ENCODE results near the gene USP49. TPM values are rescaled to one million over a fixed set of nuclear protein-coding genes. Genes with fewer than 3 reads are reported as not detected.

The USP49 gene
- total RNA-seq, 2 experiments from 2014 or later, result 6.2 to 7.8 TPM

DNA sequence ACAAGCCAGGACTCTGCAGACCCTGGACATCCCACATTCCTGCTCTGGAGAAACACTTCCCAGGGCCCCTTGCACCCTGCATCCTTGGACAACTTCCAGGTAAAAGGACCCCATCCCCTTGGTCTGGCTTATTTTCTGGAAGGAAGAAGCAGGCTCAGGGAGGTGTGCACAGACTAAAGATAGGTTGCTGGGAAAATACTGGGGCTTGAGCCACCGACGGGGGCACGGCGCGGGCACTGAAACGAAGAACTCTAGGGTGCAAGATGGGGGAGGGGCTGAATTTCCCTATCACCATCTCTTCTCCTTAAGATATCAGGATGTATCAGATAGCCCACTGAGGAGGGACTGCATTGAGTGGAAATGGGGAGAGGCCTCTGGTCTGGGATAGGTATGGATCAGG lies 116.3 kb downstream of the USP49 start:
- no peak for DNase-seq
- Mint-ChIP-seq H3K4me1 (ENCODE audit: low read depth) (peaks cover 15% of the 10 kb centered on the region), H3K27me3 (ENCODE audit: low read depth) (peaks cover 18% of the 10 kb centered on the region), H3K4me3 (peak overlapping the region; percentile 87), H3K36me3 (ENCODE audit: low read depth) (peaks cover 7% of the 10 kb centered on the region), H3K9me3 (ENCODE audit: insufficient read depth) (no peaks in the 10 kb centered on the region), H3K27ac (peak overlapping the region; percentile 65)
- POLR2A ChIA-PET, result interaction anchor here (0.8 to 1.5 kb wide), 3 partner anchors 8 to 21 kb away, joined by 3 to 7 read pairs (median 6); partner anchors contain the start of gene TOMM6
- CTCF ChIA-PET, result interaction anchor here (1.2 to 2.8 kb wide), 6 partner anchors 8 to 435 kb away, joined by 4 to 23 read pairs (median 6); partner anchors contain the start of genes BYSL, MED20 and TOMM6
- no peak for ATAC-seq

DNA sequence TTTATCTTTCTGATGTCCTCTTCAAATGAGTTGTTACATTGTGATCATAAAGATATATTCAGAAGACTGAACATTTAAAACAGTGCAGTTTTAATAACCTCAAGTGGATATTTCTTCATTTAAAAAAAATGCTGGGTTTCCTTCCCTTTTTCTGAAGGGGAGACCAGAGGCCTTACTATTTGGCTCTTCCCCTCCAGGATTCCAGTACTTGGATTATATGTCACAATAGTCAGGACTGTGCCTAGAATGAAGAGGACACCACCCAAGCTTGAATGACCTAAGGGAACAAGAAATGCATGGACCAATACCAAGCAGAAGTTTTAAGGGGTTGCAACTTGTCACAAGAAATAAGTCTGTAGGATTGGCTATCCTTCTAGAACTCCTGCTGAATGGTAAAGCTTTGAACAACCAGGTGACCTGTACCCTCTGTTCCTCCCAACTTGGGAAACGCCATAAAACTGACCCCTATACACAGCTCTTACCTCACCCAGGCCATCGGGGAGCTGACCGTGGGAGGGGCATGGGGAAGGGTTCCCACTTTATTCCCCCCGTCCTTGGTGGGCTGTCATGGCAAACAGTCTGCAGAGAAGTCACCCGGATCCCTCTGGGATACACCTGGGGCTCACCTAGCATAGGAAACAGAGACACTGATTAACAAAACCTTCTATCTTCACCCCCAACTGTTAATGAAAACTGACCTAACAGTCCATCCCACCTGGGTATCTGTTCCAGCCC lies 117.5 kb downstream of the USP49 start:
- H3K4me1 Mint-ChIP-seq (ENCODE audit: low read depth), result peaks cover 15% of the 10 kb centered on the region
- H3K27me3 Mint-ChIP-seq (ENCODE audit: low read depth), result peaks cover 12% of the 10 kb centered on the region
- DNase-seq (no peak), ATAC-seq (no peak)
- H3K4me3 Mint-ChIP-seq, result no peak overlapping the region
- peaks cover 8% of the 10 kb centered on the region for H3K36me3 Mint-ChIP-seq (ENCODE audit: low read depth)
- no peak overlapping the region for H3K27ac Mint-ChIP-seq
- ChIA-PET CTCF (interaction anchor here (1.0 to 3.7 kb wide), 10 partner anchors 9 to 770 kb away, joined by 3 to 23 read pairs (median 5); partner anchors contain the start of genes BYSL, MED20 and TOMM6), POLR2A (interaction anchor here (0.8 to 1.5 kb wide), 3 partner anchors 9 to 20 kb away, joined by 3 to 7 read pairs (median 6); partner anchors contain the start of gene TOMM6)
- H3K9me3 Mint-ChIP-seq (ENCODE audit: insufficient read depth), result no peaks in the 10 kb centered on the region

DNA sequence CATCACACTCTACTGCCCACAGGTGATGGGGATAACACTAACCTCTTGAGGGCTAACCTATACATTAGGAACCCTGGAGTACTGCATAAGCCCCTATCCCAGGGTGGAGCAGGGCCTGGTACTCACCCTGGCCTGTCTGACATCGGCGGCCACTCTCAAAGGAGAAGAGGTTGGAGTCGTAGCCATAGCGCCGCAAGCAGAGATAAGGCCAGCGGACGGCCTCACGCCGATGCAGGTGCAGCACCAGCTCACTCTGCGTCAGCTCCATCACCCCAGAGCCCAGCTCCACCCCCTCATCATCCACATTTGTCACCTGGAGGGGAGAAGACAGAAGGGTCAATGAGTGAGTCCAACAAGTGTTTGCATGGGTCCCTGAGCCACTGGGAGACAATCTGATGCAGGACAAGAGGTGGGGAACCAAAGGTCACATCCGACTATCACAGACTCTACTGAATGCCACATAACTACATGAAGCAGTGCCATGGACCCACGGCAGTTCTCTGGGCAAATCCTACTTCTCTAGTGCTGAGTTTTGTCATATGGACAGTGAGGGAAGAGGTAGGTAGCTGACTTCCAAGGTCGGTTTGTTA lies 119.8 kb downstream of the USP49 start:
- Mint-ChIP-seq H3K9me3 (ENCODE audit: insufficient read depth) (no peaks in the 10 kb centered on the region), H3K4me1 (ENCODE audit: low read depth) (peaks cover 9% of the 10 kb centered on the region), H3K4me3 (no peak overlapping the region), H3K36me3 (ENCODE audit: low read depth) (peaks cover 20% of the 10 kb centered on the region), H3K27me3 (ENCODE audit: low read depth) (peaks cover 2% of the 10 kb centered on the region), H3K27ac (no peak overlapping the region)
- ChIA-PET CTCF (interaction anchor here (0.8 to 3.7 kb wide), 8 partner anchors 8 to 387 kb away, joined by 3 to 23 read pairs (median 4); no protein-coding TSS in a partner anchor), POLR2A (no interaction called here)
- no peak for ATAC-seq
- no peak for DNase-seq

- Mint-ChIP-seq H3K4me3 (no peak overlapping the region), H3K4me1 (ENCODE audit: low read depth) (peaks cover 6% of the 10 kb centered on the region), H3K27me3 (ENCODE audit: low read depth) (peaks cover under 1% of the 10 kb centered on the region), H3K9me3 (ENCODE audit: insufficient read depth) (no peaks in the 10 kb centered on the region), H3K27ac (no peak overlapping the region), H3K36me3 (ENCODE audit: low read depth) (peaks cover 20% of the 10 kb centered on the region)
- CTCF ChIA-PET, result interaction anchor here (0.8 to 3.7 kb wide), 6 partner anchors 8 to 388 kb away, joined by 3 to 23 read pairs (median 4); no protein-coding TSS in a partner anchor
- DNase-seq (no peak), ATAC-seq (no peak)
- POLR2A ChIA-PET, result no interaction called here
These were observed 120.3 kb downstream of the USP49 start for GRCh38 chr6:41774841-41775240.

GRCh38 chr6:41771058-41771983 lies 123.9 kb downstream of the USP49 start:
- H3K36me3 Mint-ChIP-seq (ENCODE audit: low read depth), result peaks cover 17% of the 10 kb centered on the region
- H3K4me1 Mint-ChIP-seq (ENCODE audit: low read depth), result peaks cover 16% of the 10 kb centered on the region
- no peak overlapping the region for H3K27ac Mint-ChIP-seq
- ChIA-PET CTCF (interaction anchor here (1.2 kb wide), 1 partner anchor 279 kb away, joined by 3 read pairs; the partner anchor contains the start of gene TAF8), POLR2A (no interaction called here)
- H3K4me3 Mint-ChIP-seq, result no peak overlapping the region
- no peak for DNase-seq
- no peaks in the 10 kb centered on the region for H3K27me3 Mint-ChIP-seq (ENCODE audit: low read depth)
- no peak for ATAC-seq
- no peaks in the 10 kb centered on the region for H3K9me3 Mint-ChIP-seq (ENCODE audit: insufficient read depth)

- Mint-ChIP-seq H3K36me3 (ENCODE audit: low read depth) (peaks cover 17% of the 10 kb centered on the region), H3K27ac (no peak overlapping the region), H3K4me1 (ENCODE audit: low read depth) (peaks cover 16% of the 10 kb centered on the region), H3K9me3 (ENCODE audit: insufficient read depth) (no peaks in the 10 kb centered on the region), H3K27me3 (ENCODE audit: low read depth) (no peaks in the 10 kb centered on the region), H3K4me3 (no peak overlapping the region)
- POLR2A ChIA-PET, result no interaction called here
- CTCF ChIA-PET, result no interaction called here
- DNase-seq (no peak), ATAC-seq (no peak)
These were observed 124.7 kb downstream of the USP49 start for GRCh38 chr6:41770381-41771057.

GRCh38 chr6:41769376-41769775 lies 125.8 kb downstream of the USP49 start:
- peaks cover 16% of the 10 kb centered on the region for H3K4me1 Mint-ChIP-seq (ENCODE audit: low read depth)
- no peak overlapping the region for H3K4me3 Mint-ChIP-seq
- no peak for ATAC-seq
- H3K27me3 Mint-ChIP-seq (ENCODE audit: low read depth), result no peaks in the 10 kb centered on the region
- POLR2A ChIA-PET, result interaction anchor here (1.3 kb wide), 1 partner anchor 9 kb away, joined by 6 read pairs; no protein-coding TSS in a partner anchor
- no peaks in the 10 kb centered on the region for H3K9me3 Mint-ChIP-seq (ENCODE audit: insufficient read depth)
- peak overlapping the region; percentile 77 for H3K27ac Mint-ChIP-seq
- peaks cover 17% of the 10 kb centered on the region for H3K36me3 Mint-ChIP-seq (ENCODE audit: low read depth)
- CTCF ChIA-PET, result interaction anchor here (0.7 to 2.2 kb wide), 3 partner anchors 16 to 446 kb away, joined by 3 to 10 read pairs (median 5); partner anchors contain the start of gene TOMM6
- no peak for DNase-seq

DNA sequence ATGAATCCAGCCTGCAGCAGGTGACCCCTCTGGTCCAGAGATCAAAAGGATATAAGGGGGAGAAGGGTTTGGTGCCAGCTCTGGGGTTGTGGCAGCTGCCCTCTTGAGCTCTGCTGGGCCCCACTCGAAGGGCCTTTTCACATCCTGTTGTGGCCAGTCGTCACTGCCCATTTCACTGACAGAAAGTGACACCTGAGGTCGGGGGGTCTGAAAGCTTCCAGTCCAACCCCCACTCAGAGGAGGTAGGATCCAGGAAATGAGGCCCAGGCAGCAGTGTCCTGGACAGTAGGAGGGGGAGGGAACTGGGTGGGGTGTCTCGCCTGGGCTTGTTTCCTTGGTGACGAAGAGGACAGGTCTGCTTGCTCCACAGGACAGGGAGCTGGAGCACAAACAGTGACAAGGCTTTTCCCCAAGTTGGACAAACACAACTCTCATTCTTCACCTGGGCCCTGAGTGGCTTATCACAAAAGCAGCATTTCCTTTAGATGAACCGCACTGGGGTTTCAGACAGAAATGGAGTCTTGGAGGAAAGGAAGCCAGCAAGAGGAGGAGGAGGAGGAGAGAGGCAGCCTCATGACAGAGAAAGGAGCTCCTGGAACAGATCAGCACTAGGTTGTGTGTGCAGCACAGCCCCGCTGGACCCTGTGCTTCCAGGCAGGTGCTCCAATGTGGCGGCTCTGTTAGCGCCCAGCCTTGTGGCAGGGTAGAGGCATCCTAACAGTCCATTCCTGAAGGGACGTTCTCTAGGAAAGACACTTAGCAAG lies 126.4 kb downstream of the USP49 start:
- Mint-ChIP-seq H3K27me3 (ENCODE audit: low read depth) (no peaks in the 10 kb centered on the region), H3K36me3 (ENCODE audit: low read depth) (peaks cover 13% of the 10 kb centered on the region), H3K4me1 (ENCODE audit: low read depth) (peaks cover 16% of the 10 kb centered on the region), H3K9me3 (ENCODE audit: insufficient read depth) (no peaks in the 10 kb centered on the region), H3K4me3 (no peak overlapping the region), H3K27ac (peak overlapping the region; percentile 77)
- ChIA-PET CTCF (interaction anchor here (1.1 to 2.2 kb wide), 4 partner anchors 8 to 19 kb away, joined by 3 to 10 read pairs (median 5); partner anchors contain the start of gene TOMM6), POLR2A (interaction anchor here (1.3 kb wide), 1 partner anchor 10 kb away, joined by 6 read pairs; no protein-coding TSS in a partner anchor)
- ATAC-seq (peak; percentile 48), DNase-seq (no peak)

GRCh38 chr6:41767112-41767833 lies 127.9 kb downstream of the USP49 start:
- ChIA-PET POLR2A (no interaction called here), CTCF (interaction anchor here (0.6 to 2.2 kb wide), 4 partner anchors 8 to 461 kb away, joined by 3 to 10 read pairs (median 3); partner anchors contain the start of gene TOMM6)
- Mint-ChIP-seq H3K9me3 (ENCODE audit: insufficient read depth) (no peaks in the 10 kb centered on the region), H3K4me3 (no peak overlapping the region), H3K36me3 (ENCODE audit: low read depth) (peaks cover 8% of the 10 kb centered on the region), H3K27me3 (ENCODE audit: low read depth) (peaks cover 1% of the 10 kb centered on the region), H3K4me1 (ENCODE audit: low read depth) (peaks cover 16% of the 10 kb centered on the region), H3K27ac (no peak overlapping the region)
- ATAC-seq, result no peak
- DNase-seq, result no peak
